K562 (cell line): ENCODE data around the gene PCSK6. TPM values are rescaled to one million over a fixed set of nuclear protein-coding genes. Genes with fewer than 3 reads are reported as not detected.
A peak's percentile ranks its signal among the peaks of the same experiment; 100 is the strongest.

Experiments
- ATAC-seq: fragments of 200-7000 bp; cut with Tn5 transposase; 3 replicates; pipeline ENCODE4 v1.9.1; 2020; ENCODE audit warnings: moderate library complexity
- BruUV-seq: library from RNA; stranded (reverse); fragments of 400-500 nt; replicated peaks from 2 replicates; lab custom pipeline; 2021; lab: Mats Ljungman, UMichigan
- CTCF ChIA-PET: fragments of 300-600 bp; formaldehyde crosslinking; extraction: SDS; loops from one replicate; lab custom pipeline; 2021; ENCODE audit warnings: low intra/inter-chr PET ratio; lab: Yijun Ruan, JAX
- POLR2A ChIA-PET: fragments of 300-600, 350-650 bp; sonication (Branson Sonifier 250); formaldehyde crosslinking; extraction: SDS; loops from one replicate; lab custom pipeline; 2021; ENCODE audit warnings: antibody characterized with exemption, inconsistent platforms; lab: Yijun Ruan, JAX
- DNase-seq, 4 experiments: peaks; one replicate each; pipeline versions ENCODE4 v3.0.0 to v3.0.0-alpha.2; 2011 to 2018; ENCODE audit warnings: low spot score in 3 of 4, mixed read lengths in 3 of 4; ENCODE audit errors: extremely low read depth in 1 of 4
- FAIRE-seq: peaks from 2 replicates; lab custom pipeline; 2011; peaks lifted over from hg19 to GRCh38; lab: Jason Lieb, UNC
- H2AFZ ChIP-seq: 2 replicates; pipeline ENCODE4 v1.6.0; 2011; ENCODE audit warnings: low read depth, low read length, control low read depth, inconsistent platforms
- H3K27ac ChIP-seq: fragments of 200-600 bp; 3 replicates; pipeline ENCODE4 v1.8.0; 2011; ENCODE audit warnings: low read depth, mild to moderate bottlenecking, control low read depth, inconsistent platforms, low read length, moderate library complexity, mixed read lengths; ENCODE audit errors: extremely low read depth
- H3K27me3 ChIP-seq, 2 experiments: fragments of 300-600 bp in 1 of 2; 2 replicates in 1 of 2; 3 replicates in 1 of 2; pipeline versions ENCODE4 v1.6.0 to v1.8.0; 2011; ENCODE audit warnings: inconsistent platforms in 2 of 2, low read length in 2 of 2, mild to moderate bottlenecking in 1 of 2, mixed read lengths in 1 of 2, moderate library complexity in 1 of 2; ENCODE audit not compliant: control insufficient read depth in 2 of 2, insufficient read depth in 2 of 2
- H3K36me3 ChIP-seq: fragments of 300-600 bp; 3 replicates; pipeline ENCODE4 v1.8.0; 2011; ENCODE audit warnings: mild to moderate bottlenecking, low read length, inconsistent platforms; ENCODE audit not compliant: control insufficient read depth, insufficient read depth
- H3K4me1 ChIP-seq, 2 experiments: fragments of 200-600 bp in 1 of 2; replicated peaks in 1 of 2; 2 replicates in 1 of 2; 3 replicates in 1 of 2; pipeline versions ENCODE4 v1.5.1 to v1.8.0; 2011; ENCODE audit warnings: inconsistent platforms in 2 of 2, low read length in 2 of 2, mild to moderate bottlenecking in 1 of 2, mixed read lengths in 1 of 2, moderate library complexity in 1 of 2; ENCODE audit not compliant: control insufficient read depth in 2 of 2, insufficient read depth in 2 of 2
- H3K4me2 ChIP-seq: 2 replicates; pipeline ENCODE4 v1.6.1; 2011; ENCODE audit warnings: low read length, control low read depth, inconsistent platforms, mixed read lengths; ENCODE audit not compliant: insufficient read depth
- H3K4me3 ChIP-seq: fragments of 200-600 bp; sonication (generic), shearing (Covaris generic); 2 replicates; pipeline ENCODE4 v1.5.1; 2016; ENCODE audit warnings: control low read depth, inconsistent platforms
- H3K79me2 ChIP-seq: fragments of 200-600 bp; 3 replicates; pipeline ENCODE4 v1.8.0; 2011; ENCODE audit warnings: low read length, inconsistent platforms; ENCODE audit not compliant: control insufficient read depth, insufficient read depth
- H3K9ac ChIP-seq, 2 experiments: 2 replicates each; pipeline versions ENCODE4 v1.6.0 to v1.6.1; 2011; ENCODE audit warnings: low read depth in 2 of 2, low read length in 2 of 2, control low read depth in 1 of 2, inconsistent platforms in 1 of 2, mild to moderate bottlenecking in 1 of 2, mixed read lengths in 1 of 2; ENCODE audit not compliant: insufficient read depth in 1 of 2
- H3K9me1 ChIP-seq: one replicate; pipeline ENCODE4 v1.6.0; 2011; ENCODE audit warnings: inconsistent platforms, mild to moderate bottlenecking, low read length, moderate library complexity; ENCODE audit not compliant: control insufficient read depth, insufficient read depth
- H3K9me3 ChIP-seq: replicated peaks from 2 replicates; pipeline ENCODE4 v1.5.1; 2011; ENCODE audit warnings: low read depth, low read length, inconsistent platforms; ENCODE audit not compliant: control insufficient read depth, insufficient read depth
- H4K20me1 ChIP-seq: replicated peaks from 2 replicates; pipeline ENCODE4 v1.6.1; 2011; ENCODE audit warnings: low read length, inconsistent platforms, mixed read lengths; ENCODE audit not compliant: control insufficient read depth, insufficient read depth
- GTF2A2 ChIP-seq: IDR thresholded peaks from 2 replicates; pipeline ENCODE4 v1.6.1; 2016; ENCODE audit warnings: mild to moderate bottlenecking, missing genetic modification characterization, missing compliant biosample characterization
- IRF2 ChIP-seq: sonication (generic); formaldehyde crosslinking; IDR thresholded peaks from 2 replicates; pipeline ENCODE4 v1.8.1; 2022; ENCODE audit warnings: mild to moderate bottlenecking, missing genetic modification reagents
- NELFE ChIP-seq: IDR thresholded peaks from 2 replicates; pipeline ENCODE4 v1.6.1; 2011; ENCODE audit warnings: mild to moderate bottlenecking; ENCODE audit not compliant: insufficient read depth, insufficient read length
- NFE2 ChIP-seq: IDR thresholded peaks from 2 replicates; pipeline ENCODE4 v1.6.1; 2014; ENCODE audit warnings: antibody characterized with exemption, low read depth
- PBX2 ChIP-seq, 2 experiments: IDR thresholded peaks in 1 of 2; conservative IDR thresholded peaks in 1 of 2; 2 replicates each; pipeline ENCODE4 v1.6.1; 2016; ENCODE audit warnings: low read depth in 2 of 2, mild to moderate bottlenecking in 1 of 2, missing compliant biosample characterization in 1 of 2, missing genetic modification characterization in 1 of 2, moderate library complexity in 1 of 2
- PKNOX1 ChIP-seq: fragments of 450-650 bp; IDR thresholded peaks from 2 replicates; pipeline ENCODE4 v1.6.1; 2016
- ZNF12 ChIP-seq: sonication (generic); formaldehyde crosslinking; IDR thresholded peaks from 2 replicates; pipeline ENCODE4 v1.4.0; 2020; ENCODE audit warnings: mild to moderate bottlenecking, missing genetic modification reagents
- ZNF239 ChIP-seq: fragments of 250-450 bp; sonication (Bioruptor Pico); IDR thresholded peaks from 2 replicates; pipeline ENCODE4 v1.4.0; 2020; ENCODE audit warnings: mild to moderate bottlenecking
- ZNF584 ChIP-seq: fragments of 200-800 bp; sonication (Bioruptor generic); IDR thresholded peaks from 2 replicates; pipeline ENCODE4 v1.6.1; 2016; ENCODE audit warnings: low read depth, mild to moderate bottlenecking, missing genetic modification characterization, missing compliant biosample characterization
- WGBS: fragments of 100-300 bp; shearing (Covaris generic); methylation state at CpG from one replicate; pipeline ENCODE4 v1.1.6; 2016; ENCODE audit warnings: low coverage, mixed read lengths; ENCODE audit not compliant: insufficient coverage; ENCODE audit errors: missing lambda C conversion rate; 5-methylcytosine and 5-hydroxymethylcytosine counted together
- in situ Hi-C: fragments of 300-500 bp; cut with MboI; formaldehyde crosslinking; loops from 4 replicates; pipeline ENCODE4 v1.15.0; 2018; ENCODE audit warnings: inconsistent platforms, mixed read lengths
- intact Hi-C: fragments of 100-400 bp; cut with micrococcal nuclease; formaldehyde crosslinking; loops from 2 replicates; pipeline ENCODE4 v1.14.2; 2022
- polyA plus RNA-seq, 8 experiments: library from polyadenylated mRNA; depleted of rRNA in 4 of 8; stranded (reverse) in 5 of 8; unstranded in 3 of 8; fragments of >200 nt; fragmentation: Nextera tagmentation in 2 of 8; fragmentation: Illumina TruSeq in 1 of 8; extraction: Ambion mirVana in 2 of 8; extraction: Trizol in 1 of 8; gene quantifications; 2 replicates each; pipeline versions ENCODE4 v1.2.1 to v1.2.3, GENCODE V29; 2011 to 2014; ENCODE audit warnings: inconsistent platforms in 1 of 8, missing spikeins in 1 of 8
- total RNA-seq, 7 experiments: library from RNA; depleted of rRNA in 6 of 7; stranded (reverse); fragments of >200 nt in 6 of 7; fragmentation: Illumina TruSeq in 2 of 7; extraction: Trizol in 2 of 7; gene quantifications; 2 replicates each; pipeline versions ENCODE4 v1.2.1 to v1.2.3, GENCODE V29; 2011 to 2021; ENCODE audit warnings: low replicate concordance in 1 of 7
- TF ChIP-seq, protein P1 (sequence below): fragments of 450-650 bp; formaldehyde crosslinking; IDR thresholded peaks from 2 replicates; pipeline ENCODE4 v1.4.0; 2022; ENCODE audit warnings: mild to moderate bottlenecking, moderate library complexity
- TF ChIP-seq, protein P2 (sequence below): sonication (generic); formaldehyde crosslinking; IDR thresholded peaks from 2 replicates; pipeline ENCODE4 v1.8.0; 2022; ENCODE audit warnings: mild to moderate bottlenecking, missing genetic modification reagents
- TF ChIP-seq, protein P3 (sequence below): fragments of 450-650 bp; formaldehyde crosslinking; IDR thresholded peaks from 2 replicates; pipeline ENCODE4 v1.4.0; 2020; ENCODE audit warnings: mild to moderate bottlenecking

PCSK6 gene
- total and polyA plus RNA-seq, 9 of the 15 experiments (the other 6 are each of a cell fraction or from before 2014, with no cell fraction given), result 2.2 to 32.6 (median 14.5) TPM

- TF ChIP-seq PBX2 (CRISPR knock-in tag; IDR thresholded peaks at IDR 0.05; ENCODE audit: low read depth) (no peak), PBX2 (tag; conservative IDR thresholded peaks at IDR 0.05; ENCODE audit: low read depth) (no peak), ZNF239 (CRISPR knock-in tag) (no peak)
- TF ChIP-seq, protein P1, sequence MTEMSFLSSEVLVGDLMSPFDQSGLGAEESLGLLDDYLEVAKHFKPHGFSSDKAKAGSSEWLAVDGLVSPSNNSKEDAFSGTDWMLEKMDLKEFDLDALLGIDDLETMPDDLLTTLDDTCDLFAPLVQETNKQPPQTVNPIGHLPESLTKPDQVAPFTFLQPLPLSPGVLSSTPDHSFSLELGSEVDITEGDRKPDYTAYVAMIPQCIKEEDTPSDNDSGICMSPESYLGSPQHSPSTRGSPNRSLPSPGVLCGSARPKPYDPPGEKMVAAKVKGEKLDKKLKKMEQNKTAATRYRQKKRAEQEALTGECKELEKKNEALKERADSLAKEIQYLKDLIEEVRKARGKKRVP (CRISPR knock-in tag), result no peak
Measured at GRCh38 chr15:101531170-101531569, 41.7 kb upstream of the PCSK6 start (continued).

GRCh38 chr15:101530224-101530958 is 40.9 kb upstream of the PCSK6 start:
- ChIA-PET CTCF (no interaction called here), POLR2A (no interaction called here)
- Histone ChIP-seq H3K4me2 (no peak overlapping the region), H4K20me1 (no peaks in the 10 kb centered on the region; the same call in 1 of the 2 replicates), H3K79me2 (no peaks in the 10 kb centered on the region), H3K4me3 (no peak overlapping the region), H3K36me3 (no peaks in the 10 kb centered on the region), H3K9me3 (no peaks in the 10 kb centered on the region), H3K27ac (no peak overlapping the region), H3K27me3 (peaks cover 78 to 88% of the 10 kb centered on the region in 2 experiments), H3K4me1 (peaks cover 0 to 9% of the 10 kb centered on the region in 2 experiments; a peak in 2 of 5 replicates), H2AFZ (no peak overlapping the region), H3K9ac (no peak overlapping the region), H3K9me1 (no peaks in the 10 kb centered on the region)
- no TSS peak for BruUV-seq
- in situ Hi-C loops, result no loop called here
- intact Hi-C loops, result no loop called here
- DNase-seq (no peak), FAIRE-seq (no peak), ATAC-seq (no peak)
- WGBS, result 7% methylated on average over 16 of the region's 17 CpGs
- no peak for TF ChIP-seq NELFE
- no peak for TF ChIP-seq GTF2A2 (tag)
- TF ChIP-seq ZNF584 (CRISPR knock-in tag), result no peak
- TF ChIP-seq IRF2 (CRISPR knock-in tag), result no peak
- TF ChIP-seq PKNOX1, result peak; percentile 43; the same call in 1 of the 2 replicates
- TF ChIP-seq ZNF12, result peak; percentile 70; the same call in 1 of the 2 replicates
- peak; percentile 36; the same call in 1 of the 2 replicates for TF ChIP-seq NFE2
- TF ChIP-seq, protein P2, sequence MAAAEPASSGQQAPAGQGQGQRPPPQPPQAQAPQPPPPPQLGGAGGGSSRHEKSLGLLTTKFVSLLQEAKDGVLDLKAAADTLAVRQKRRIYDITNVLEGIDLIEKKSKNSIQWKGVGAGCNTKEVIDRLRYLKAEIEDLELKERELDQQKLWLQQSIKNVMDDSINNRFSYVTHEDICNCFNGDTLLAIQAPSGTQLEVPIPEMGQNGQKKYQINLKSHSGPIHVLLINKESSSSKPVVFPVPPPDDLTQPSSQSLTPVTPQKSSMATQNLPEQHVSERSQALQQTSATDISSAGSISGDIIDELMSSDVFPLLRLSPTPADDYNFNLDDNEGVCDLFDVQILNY (CRISPR knock-in tag), result no peak
- TF ChIP-seq, protein P3, sequence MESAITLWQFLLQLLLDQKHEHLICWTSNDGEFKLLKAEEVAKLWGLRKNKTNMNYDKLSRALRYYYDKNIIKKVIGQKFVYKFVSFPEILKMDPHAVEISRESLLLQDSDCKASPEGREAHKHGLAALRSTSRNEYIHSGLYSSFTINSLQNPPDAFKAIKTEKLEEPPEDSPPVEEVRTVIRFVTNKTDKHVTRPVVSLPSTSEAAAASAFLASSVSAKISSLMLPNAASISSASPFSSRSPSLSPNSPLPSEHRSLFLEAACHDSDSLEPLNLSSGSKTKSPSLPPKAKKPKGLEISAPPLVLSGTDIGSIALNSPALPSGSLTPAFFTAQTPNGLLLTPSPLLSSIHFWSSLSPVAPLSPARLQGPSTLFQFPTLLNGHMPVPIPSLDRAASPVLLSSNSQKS (CRISPR knock-in tag), result no peak
